HL-60 (cell line): ENCODE measurements around the gene SMIM22.

Experiments used
- CTCF ChIP-seq: IDR thresholded peaks from one replicate; pipeline ENCODE4 v1.5.1; 2011; ENCODE audit warnings: low read length, control low read depth, inconsistent platforms; ENCODE audit not compliant: insufficient read depth
- SPI1 ChIP-seq: IDR thresholded peaks from 2 replicates; pipeline ENCODE4 v1.6.1; 2012; ENCODE audit warnings: low read depth, mild to moderate bottlenecking, borderline replicate concordance
- TF ChIP-seq, protein P1 (sequence below): IDR thresholded peaks from 2 replicates; pipeline ENCODE4 v1.6.1; 2012; ENCODE audit warnings: low read depth; ENCODE audit not compliant: insufficient replicate concordance

GRCh38 chr16:4772351-4772750 is 22.8 kb upstream of the SMIM22 start:
- TF ChIP-seq CTCF (no peak), SPI1 (no peak)
- TF ChIP-seq, protein P1, sequence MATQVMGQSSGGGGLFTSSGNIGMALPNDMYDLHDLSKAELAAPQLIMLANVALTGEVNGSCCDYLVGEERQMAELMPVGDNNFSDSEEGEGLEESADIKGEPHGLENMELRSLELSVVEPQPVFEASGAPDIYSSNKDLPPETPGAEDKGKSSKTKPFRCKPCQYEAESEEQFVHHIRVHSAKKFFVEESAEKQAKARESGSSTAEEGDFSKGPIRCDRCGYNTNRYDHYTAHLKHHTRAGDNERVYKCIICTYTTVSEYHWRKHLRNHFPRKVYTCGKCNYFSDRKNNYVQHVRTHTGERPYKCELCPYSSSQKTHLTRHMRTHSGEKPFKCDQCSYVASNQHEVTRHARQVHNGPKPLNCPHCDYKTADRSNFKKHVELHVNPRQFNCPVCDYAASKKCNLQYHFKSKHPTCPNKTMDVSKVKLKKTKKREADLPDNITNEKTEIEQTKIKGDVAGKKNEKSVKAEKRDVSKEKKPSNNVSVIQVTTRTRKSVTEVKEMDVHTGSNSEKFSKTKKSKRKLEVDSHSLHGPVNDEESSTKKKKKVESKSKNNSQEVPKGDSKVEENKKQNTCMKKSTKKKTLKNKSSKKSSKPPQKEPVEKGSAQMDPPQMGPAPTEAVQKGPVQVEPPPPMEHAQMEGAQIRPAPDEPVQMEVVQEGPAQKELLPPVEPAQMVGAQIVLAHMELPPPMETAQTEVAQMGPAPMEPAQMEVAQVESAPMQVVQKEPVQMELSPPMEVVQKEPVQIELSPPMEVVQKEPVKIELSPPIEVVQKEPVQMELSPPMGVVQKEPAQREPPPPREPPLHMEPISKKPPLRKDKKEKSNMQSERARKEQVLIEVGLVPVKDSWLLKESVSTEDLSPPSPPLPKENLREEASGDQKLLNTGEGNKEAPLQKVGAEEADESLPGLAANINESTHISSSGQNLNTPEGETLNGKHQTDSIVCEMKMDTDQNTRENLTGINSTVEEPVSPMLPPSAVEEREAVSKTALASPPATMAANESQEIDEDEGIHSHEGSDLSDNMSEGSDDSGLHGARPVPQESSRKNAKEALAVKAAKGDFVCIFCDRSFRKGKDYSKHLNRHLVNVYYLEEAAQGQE, result no peak
